ENCODE results near the gene LCE1C.

LCE1C gene

DNA sequence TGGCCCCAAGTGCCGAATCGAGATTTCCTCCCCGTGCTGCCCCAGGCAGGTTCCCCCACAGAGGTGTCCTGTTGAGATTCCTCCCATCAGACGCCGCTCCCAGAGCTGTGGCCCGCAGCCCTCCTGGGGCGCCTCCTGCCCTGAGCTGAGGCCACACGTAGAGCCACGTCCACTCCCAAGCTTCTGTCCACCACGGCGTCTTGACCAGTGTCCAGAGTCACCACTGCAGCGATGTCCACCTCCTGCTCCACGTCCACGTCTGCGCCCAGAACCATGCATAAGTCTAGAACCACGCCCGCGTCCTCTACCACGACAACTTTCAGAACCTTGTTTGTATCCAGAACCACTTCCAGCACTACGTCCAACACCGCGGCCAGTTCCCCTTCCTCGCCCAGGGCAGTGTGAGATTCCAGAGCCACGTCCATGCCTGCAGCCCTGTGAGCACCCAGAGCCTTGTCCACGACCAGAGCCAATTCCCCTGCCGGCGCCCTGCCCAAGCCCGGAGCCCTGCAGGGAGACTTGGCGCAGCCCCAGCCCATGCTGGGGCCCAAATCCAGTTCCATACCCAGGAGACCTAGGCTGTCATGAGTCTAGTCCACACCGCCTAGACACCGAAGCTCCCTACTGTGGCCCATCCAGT lies 45.8 kb downstream of the LCE1C start:
- in situ Hi-C loops (cut with MboI; ENCODE audit: low sequenced_read_pairs), result no loop called here

DNA sequence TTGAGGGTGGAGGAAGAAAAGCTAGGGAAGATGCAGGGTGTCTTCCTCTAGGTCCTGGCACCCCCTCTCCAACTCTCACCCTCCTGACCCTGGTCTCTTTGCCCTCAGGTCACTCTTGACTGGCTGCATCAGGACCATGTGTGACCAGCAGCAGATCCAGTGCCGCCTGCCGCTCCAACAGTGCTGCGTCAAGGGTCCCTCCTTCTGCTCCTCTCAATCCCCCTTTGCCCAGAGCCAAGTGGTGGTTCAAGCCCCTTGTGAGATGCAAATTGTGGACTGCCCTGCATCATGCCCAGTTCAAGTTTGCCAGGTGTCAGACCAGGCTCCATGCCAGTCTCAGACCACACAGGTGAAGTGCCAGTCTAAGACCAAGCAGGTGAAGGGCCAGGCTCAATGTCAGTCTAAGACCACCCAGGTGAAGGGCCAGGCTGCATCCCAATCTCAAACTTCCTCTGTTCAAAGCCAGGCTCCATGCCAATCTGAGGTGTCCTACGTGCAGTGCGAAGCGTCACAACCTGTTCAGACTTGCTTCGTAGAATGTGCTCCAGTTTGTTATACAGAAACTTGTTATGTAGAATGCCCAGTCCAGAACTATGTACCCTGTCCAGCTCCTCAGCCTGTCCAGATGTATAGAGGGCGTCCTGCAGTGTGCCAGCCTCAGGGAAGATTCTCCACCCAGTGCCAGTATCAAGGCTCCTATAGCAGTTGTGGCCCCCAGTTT lies 46.8 kb downstream of the LCE1C start:
- in situ Hi-C loops (cut with MboI; ENCODE audit: low sequenced_read_pairs), result no loop called here

DNA sequence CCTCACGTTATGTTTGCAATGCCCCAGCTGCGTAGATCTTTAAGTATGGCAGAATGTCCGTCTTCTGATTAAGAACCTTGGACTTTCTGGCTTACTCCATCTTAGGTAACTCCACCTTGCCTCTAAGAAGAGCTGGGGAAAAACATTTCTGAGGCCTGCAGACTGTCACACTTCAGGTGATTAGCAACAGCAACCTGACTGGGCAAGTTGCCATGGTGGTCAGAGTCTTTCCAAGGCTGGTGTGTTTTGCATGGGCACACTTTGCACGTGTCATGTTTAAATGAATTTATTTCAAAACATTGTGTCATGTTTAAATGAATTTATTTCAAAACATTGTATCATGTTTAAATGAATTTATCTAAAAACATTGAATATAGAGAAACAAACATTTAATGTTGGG lies 47.8 kb downstream of the LCE1C start:
- in situ Hi-C loops (cut with MboI; ENCODE audit: low sequenced_read_pairs), result no loop called here

DNA sequence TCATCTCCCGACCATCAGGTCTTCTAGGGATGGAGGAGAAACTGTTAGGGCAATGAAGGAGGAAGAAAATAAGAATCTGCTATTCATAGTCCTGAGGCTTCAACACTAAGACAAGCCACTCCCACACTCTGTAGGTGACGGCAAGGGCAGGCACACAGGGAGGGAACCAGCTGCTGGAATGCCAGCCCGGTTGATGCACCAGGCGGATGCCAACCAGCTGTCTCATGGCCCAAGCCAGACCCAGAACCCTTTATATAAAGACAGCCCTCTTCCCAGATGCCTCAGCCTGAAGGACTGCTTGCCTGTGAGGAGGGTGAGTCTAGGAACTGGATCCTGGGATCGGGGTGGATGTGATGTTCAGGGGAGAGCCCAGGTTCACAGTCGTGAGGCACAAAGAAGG lies 48.7 kb downstream of the LCE1C start, which contains the start of gene KPRP:
Gene KPRP (plus strand): TSS at position 279 of the 400 bp plus-strand sequence. CDS start 1,564 bp downstream, outside the sequence.
- in situ Hi-C loops (cut with MboI; ENCODE audit: low sequenced_read_pairs), result no loop called here

DNA sequence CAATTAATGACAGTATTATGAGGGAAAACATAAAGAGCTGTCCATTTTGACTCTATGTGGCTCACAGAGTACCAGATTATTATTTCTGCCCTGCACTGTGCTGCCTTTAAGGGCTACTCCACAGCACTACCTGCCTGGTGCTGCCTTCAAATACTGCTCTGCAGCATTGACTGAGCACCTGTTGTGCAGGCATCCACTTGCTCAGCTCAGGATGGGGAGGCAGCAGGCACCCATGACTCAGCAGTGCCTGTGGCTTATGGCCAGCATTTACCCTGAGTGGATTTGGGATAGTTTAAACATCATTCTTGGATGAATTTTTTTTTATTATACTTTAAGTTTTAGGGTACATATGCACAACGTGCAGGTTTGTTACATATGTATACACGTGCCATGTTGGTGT lies 49.6 kb downstream of the LCE1C start:
- in situ Hi-C loops (cut with MboI; ENCODE audit: low sequenced_read_pairs), result no loop called here
